Sigmoid colon (tissue), 7 donors: ENCODE measurements around the gene TXNDC2. TPM values are rescaled to one million over a fixed set of nuclear protein-coding genes. Genes with fewer than 3 reads are reported as not detected.

Experiments used
- DNase-seq: peaks from one replicate; pipeline ENCODE4 v3.0.0-alpha.2; 2019
- H3K27ac ChIP-seq, 4 donors: fragments of 200-600 bp; sonication (generic); one replicate each; pipeline ENCODE4 v1.5.1; 2016 to 2019; ENCODE audit warnings: mild to moderate bottlenecking in 1 of 4
- H3K27me3 ChIP-seq, 3 donors: fragments of 200-600 bp; sonication (generic); one replicate each; pipeline ENCODE4 v1.5.1; 2019; ENCODE audit warnings: mild to moderate bottlenecking in 1 of 3
- H3K36me3 ChIP-seq, 4 donors: fragments of 200-600 bp; sonication (generic); one replicate each; pipeline ENCODE4 v1.5.1; 2016 to 2019
- H3K4me1 ChIP-seq, 4 donors: fragments of 200-600 bp; sonication (generic); one replicate each; pipeline ENCODE4 v1.5.1; 2017 to 2019
- H3K4me3 ChIP-seq, 4 donors: fragments of 200-600 bp; sonication (generic); one replicate each; pipeline ENCODE4 v1.5.1; 2017 to 2019; ENCODE audit warnings: mild to moderate bottlenecking in 2 of 4, moderate library complexity in 1 of 4
- H3K9me3 ChIP-seq, 4 donors: fragments of 200-600 bp in 3 of 4; sonication (generic) in 3 of 4; one replicate each; pipeline versions ENCODE4 v1.5.1 to v1.6.1; 2013 to 2019
- EP300 ChIP-seq, 4 donors: sonication (generic); formaldehyde crosslinking; IDR thresholded peaks; one replicate each; pipeline ENCODE4 v1.6.1; 2017; ENCODE audit warnings: antibody characterized with exemption in 4 of 4
- POLR2A ChIP-seq, 2 donors: fragments of 450-650 bp; IDR thresholded peaks; one replicate each; pipeline ENCODE4 v1.6.1; 2016; ENCODE audit warnings: antibody characterized with exemption in 2 of 2, mild to moderate bottlenecking in 2 of 2, moderate library complexity in 2 of 2
- POLR2AphosphoS5 ChIP-seq, 4 donors: sonication (generic); formaldehyde crosslinking; IDR thresholded peaks; one replicate each; pipeline ENCODE4 v1.6.1; 2017; ENCODE audit warnings: antibody characterized with exemption in 4 of 4
- WGBS, 2 donors: extraction: QIAGEN DNeasy Blood & Tissue Kit; methylation state at CpG; one replicate each; pipeline ENCODE4 v1.1.7; 2013; 5-methylcytosine and 5-hydroxymethylcytosine counted together
- intact Hi-C: fragments of 100-400 bp; cut with DNase I; formaldehyde crosslinking; loops from one replicate; pipeline ENCODE4 v1.15.1; 2023
- polyA plus RNA-seq, 3 donors: library from polyadenylated mRNA; stranded (reverse); fragments of 200-250 nt; gene quantifications; one replicate each; pipeline ENCODE4 v1.2.3, GENCODE V29; 2013
- total RNA-seq, 4 donors: library from RNA; depleted of rRNA; stranded (reverse); fragments of >200 nt; gene quantifications; one replicate each; pipeline ENCODE4 v1.1.0, GENCODE V29; 2016
- TF ChIP-seq, protein P1 (sequence below), 4 experiments: fragments of 450-650 bp in 3 of 4; fragments of 200-600 bp in 1 of 4; IDR thresholded peaks; one replicate each; pipeline ENCODE4 v1.5.1; 2016 to 2019; ENCODE audit warnings: antibody characterized with exemption in 4 of 4, mild to moderate bottlenecking in 3 of 4, moderate library complexity in 2 of 4
- donor health status: healthy with polysubstance abuse.
- donor health status: Bipolar disorder and iron deficiency.
- donor health status: healthy.

Gene TXNDC2
- total and polyA plus RNA-seq, 7 donors: 0.04 TPM; not detected in 6

DNA sequence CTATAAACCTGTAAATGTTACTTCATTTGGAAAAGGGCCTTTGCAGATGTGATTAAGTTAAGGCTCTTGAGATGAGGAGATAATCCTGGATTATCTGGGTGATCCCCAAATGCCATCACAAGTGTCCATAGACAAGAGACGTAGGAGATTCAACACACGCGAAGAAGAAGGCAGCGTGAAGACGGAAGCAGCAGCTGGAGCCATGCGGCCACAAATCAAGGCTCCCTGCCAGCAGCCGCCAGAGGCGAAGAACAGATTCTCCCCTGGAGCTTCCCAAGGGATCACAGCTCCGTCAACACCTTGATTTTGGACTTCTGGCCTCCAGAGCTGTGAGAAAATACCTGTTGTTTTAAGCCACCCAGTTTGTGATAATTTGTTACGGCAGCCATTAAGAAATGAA is 17.1 kb downstream of the TXNDC2 start:
- Histone ChIP-seq H3K4me1 (no peaks in the 10 kb centered on the region), H3K9me3 (no peaks in the 10 kb centered on the region), H3K4me3 (no peak overlapping the region), H3K36me3 (no peaks in the 10 kb centered on the region), H3K27me3 (no peaks in the 10 kb centered on the region), H3K27ac (no peak overlapping the region)
- intact Hi-C loops: no loop called here
- no peak for TF ChIP-seq POLR2AphosphoS5 (IDR thresholded peaks at IDR 0.05)
- TF ChIP-seq EP300 (IDR thresholded peaks at IDR 0.05): no peak
- TF ChIP-seq, protein P1, sequence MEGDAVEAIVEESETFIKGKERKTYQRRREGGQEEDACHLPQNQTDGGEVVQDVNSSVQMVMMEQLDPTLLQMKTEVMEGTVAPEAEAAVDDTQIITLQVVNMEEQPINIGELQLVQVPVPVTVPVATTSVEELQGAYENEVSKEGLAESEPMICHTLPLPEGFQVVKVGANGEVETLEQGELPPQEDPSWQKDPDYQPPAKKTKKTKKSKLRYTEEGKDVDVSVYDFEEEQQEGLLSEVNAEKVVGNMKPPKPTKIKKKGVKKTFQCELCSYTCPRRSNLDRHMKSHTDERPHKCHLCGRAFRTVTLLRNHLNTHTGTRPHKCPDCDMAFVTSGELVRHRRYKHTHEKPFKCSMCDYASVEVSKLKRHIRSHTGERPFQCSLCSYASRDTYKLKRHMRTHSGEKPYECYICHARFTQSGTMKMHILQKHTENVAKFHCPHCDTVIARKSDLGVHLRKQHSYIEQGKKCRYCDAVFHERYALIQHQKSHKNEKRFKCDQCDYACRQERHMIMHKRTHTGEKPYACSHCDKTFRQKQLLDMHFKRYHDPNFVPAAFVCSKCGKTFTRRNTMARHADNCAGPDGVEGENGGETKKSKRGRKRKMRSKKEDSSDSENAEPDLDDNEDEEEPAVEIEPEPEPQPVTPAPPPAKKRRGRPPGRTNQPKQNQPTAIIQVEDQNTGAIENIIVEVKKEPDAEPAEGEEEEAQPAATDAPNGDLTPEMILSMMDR (IDR thresholded peaks at IDR 0.05): no peak
- TF ChIP-seq POLR2A (IDR thresholded peaks at IDR 0.05): no peak
- 83 to 84% methylated on average over 10 of the region's 10 CpGs for WGBS, 2 donors
- DNase-seq: no peak

DNA sequence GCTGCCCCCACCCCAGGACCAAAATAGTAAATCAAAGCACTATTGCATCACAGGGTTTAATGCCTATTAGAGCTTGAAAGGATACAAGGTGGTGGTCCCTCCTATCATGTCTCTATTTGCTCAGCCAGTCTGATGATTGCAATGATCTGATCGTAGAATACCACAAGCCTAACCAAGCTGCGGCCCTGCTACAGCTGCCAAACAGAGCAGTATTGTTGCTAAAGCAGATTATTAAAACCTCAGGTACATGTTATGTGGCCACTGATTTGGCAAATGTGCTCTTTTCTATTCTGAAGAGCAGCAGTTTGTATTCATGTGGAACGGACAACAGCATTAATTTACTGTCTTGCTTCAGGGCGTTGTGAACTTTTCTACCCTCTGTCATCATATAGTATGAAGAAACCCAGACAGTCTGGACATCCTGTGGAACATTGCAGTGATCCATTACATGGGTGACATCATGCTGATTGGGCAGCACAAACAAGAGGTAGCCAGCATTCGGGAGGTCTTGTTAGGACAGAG is 19.7 kb downstream of the TXNDC2 start:
- Histone ChIP-seq H3K9me3 (no peaks in the 10 kb centered on the region), H3K4me1 (no peaks in the 10 kb centered on the region), H3K27me3 (no peaks in the 10 kb centered on the region), H3K4me3 (no peak overlapping the region), H3K27ac (no peak overlapping the region), H3K36me3 (no peaks in the 10 kb centered on the region)
- WGBS, 2 donors: 82 to 87% methylated on average over 5 of the region's 5 CpGs
- DNase-seq: no peak
- TF ChIP-seq POLR2A (IDR thresholded peaks at IDR 0.05): no peak
- TF ChIP-seq POLR2AphosphoS5 (IDR thresholded peaks at IDR 0.05): no peak
- TF ChIP-seq EP300 (IDR thresholded peaks at IDR 0.05): no peak
- TF ChIP-seq, protein P1 (IDR thresholded peaks at IDR 0.05): no peak
- intact Hi-C loops: no loop called here

DNA sequence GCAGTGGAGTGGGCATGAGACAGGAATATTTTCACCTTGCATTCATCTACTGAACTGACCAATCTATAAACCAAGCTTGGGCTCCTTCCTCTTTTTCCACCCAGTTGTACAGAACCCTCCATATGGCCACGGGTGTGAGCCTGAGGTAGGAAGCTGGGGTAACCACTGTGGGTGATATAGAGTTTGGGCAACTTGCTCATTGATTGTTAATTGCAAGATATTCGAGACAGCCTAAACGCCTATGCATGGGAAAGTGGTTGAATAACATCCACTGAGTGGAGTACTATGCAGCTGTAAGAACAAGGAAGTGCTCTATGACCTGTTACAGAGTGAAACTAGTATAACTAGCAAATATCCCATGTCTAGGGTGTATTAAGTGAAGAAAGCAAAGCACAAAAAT is 20.7 kb downstream of the TXNDC2 start:
- intact Hi-C loops: no loop called here
- Histone ChIP-seq H3K27ac (no peak overlapping the region), H3K9me3 (no peaks in the 10 kb centered on the region), H3K36me3 (no peaks in the 10 kb centered on the region), H3K4me3 (no peak overlapping the region), H3K27me3 (no peaks in the 10 kb centered on the region), H3K4me1 (no peaks in the 10 kb centered on the region)
- TF ChIP-seq EP300 (IDR thresholded peaks at IDR 0.05) (no peak), POLR2A (IDR thresholded peaks at IDR 0.05) (no peak), POLR2AphosphoS5 (IDR thresholded peaks at IDR 0.05) (no peak)
- TF ChIP-seq, protein P1 (IDR thresholded peaks at IDR 0.05): no peak
- no peak for DNase-seq
- 74 to 82% methylated on average over 3 of the region's 3 CpGs for WGBS, 2 donors

DNA sequence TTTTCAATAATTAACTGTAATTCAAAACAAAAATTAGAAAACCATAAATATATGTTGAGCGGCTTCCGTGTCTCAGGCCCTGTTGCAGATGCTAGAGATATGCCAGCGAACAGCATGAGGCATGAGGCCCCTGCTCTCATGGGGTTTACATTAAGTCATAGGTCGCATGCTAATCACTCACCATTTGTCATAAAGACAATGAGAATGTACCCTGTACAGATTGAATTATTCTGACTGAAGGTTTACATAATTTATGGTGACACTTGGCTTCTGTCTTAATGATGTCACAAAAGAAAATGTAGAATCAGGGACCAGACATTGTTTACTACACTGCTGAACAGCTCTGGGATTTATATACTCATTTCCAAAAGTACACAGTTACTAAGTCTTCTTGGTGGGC is 22.1 kb downstream of the TXNDC2 start:
- H3K27me3 ChIP-seq: no peaks in the 10 kb centered on the region
- no peak overlapping the region for H3K27ac ChIP-seq
- intact Hi-C loops: no loop called here
- H3K9me3 ChIP-seq: no peaks in the 10 kb centered on the region
- 93 to 95% methylated on average over 4 of the region's 4 CpGs for WGBS, 2 donors
- TF ChIP-seq POLR2A (IDR thresholded peaks at IDR 0.05) (no peak), EP300 (IDR thresholded peaks at IDR 0.05) (no peak), POLR2AphosphoS5 (IDR thresholded peaks at IDR 0.05) (no peak)
- TF ChIP-seq, protein P1 (IDR thresholded peaks at IDR 0.05): no peak
- H3K4me3 ChIP-seq: no peak overlapping the region
- peaks cover 0 to 2% (median under 1%) of the 10 kb centered on the region in 4 donors for H3K4me1 ChIP-seq
- no peak for DNase-seq
- no peaks in the 10 kb centered on the region for H3K36me3 ChIP-seq

DNA sequence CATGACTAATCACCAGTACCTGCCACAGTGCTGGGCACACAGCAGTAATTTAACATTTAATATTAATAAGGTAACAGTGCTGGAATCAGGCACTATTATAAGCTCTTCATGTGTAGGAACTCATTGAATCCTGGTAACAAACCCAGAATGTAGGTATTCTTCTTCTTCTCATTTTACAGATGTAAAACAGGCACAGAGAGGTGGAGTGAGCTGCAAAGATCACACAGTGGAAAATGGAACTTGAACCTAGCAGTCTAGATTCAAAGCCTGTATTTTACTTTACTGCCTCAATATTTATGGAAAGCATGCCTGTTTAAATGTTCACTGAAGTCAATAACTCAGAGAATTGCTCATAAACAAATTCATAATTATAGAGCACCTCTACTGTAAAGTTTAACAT is 24.3 kb downstream of the TXNDC2 start:
- intact Hi-C loops: loop anchor here (5.0 to 10.0 kb wide), 4 partner anchors 108 to 335 kb away; partner anchors contain the start of genes PPP4R1 and RAB31
- TF ChIP-seq POLR2AphosphoS5 (IDR thresholded peaks at IDR 0.05): no peak
- TF ChIP-seq, protein P1 (IDR thresholded peaks at IDR 0.05): no peak
- TF ChIP-seq POLR2A (IDR thresholded peaks at IDR 0.05): no peak
- TF ChIP-seq EP300 (IDR thresholded peaks at IDR 0.05): no peak

More for the DNA sequence above, 24.3 kb downstream of the TXNDC2 start:
- no peaks in the 10 kb centered on the region for H3K9me3 ChIP-seq
- no peak overlapping the region for H3K27ac ChIP-seq
- H3K4me3 ChIP-seq: no peak overlapping the region
- no peaks in the 10 kb centered on the region for H3K36me3 ChIP-seq
- peaks cover 0 to 6% (median 2%) of the 10 kb centered on the region in 4 donors for H3K4me1 ChIP-seq
- no peaks in the 10 kb centered on the region for H3K27me3 ChIP-seq
- DNase-seq: no peak
